C4-2B (cell line): Measurements from ENCODE around the gene PFKFB4.

Experiments
- ZFX ChIP-seq: fragments of 450-650 bp; IDR thresholded peaks from 2 replicates; pipeline ENCODE4 v1.6.1; 2017
- TF ChIP-seq, protein P1 (sequence below): fragments of 450-650 bp; conservative IDR thresholded peaks from 2 replicates; pipeline ENCODE4 v1.5.1; 2017; ENCODE audit warnings: mild to moderate bottlenecking

DNA sequence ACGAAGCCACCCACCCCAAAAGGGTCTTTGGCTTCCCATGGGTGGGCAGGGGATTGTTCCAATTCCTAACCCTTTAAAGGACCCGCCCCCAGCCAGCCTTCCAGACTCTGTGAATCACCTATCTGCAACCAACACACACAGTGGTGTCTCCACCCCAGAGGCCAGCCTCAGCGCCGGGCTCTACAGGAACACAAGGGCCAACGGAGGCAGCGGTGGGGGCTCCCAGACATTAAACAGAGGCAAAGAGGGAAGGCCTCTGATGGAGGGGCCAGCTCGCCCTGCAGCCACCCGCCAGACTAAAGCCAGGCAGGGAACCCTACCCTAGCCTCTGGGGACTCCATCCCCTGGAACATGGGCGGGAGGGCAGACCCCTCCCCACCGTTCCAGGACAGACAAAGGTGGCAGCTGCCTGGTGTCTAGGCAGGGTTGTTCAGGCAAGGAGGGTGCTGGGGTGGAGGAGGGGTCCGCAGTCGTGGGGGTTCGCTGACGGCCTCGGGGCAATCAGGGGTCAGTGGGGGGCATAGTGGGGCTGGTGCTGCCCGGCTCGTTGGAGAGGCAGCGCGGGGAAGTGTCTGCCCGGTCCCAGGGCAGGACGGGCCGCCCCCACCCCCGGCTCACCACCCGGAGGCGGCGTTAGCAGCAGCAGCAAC, 53.1 kb downstream of the PFKFB4 start:
- TF ChIP-seq, protein P1, sequence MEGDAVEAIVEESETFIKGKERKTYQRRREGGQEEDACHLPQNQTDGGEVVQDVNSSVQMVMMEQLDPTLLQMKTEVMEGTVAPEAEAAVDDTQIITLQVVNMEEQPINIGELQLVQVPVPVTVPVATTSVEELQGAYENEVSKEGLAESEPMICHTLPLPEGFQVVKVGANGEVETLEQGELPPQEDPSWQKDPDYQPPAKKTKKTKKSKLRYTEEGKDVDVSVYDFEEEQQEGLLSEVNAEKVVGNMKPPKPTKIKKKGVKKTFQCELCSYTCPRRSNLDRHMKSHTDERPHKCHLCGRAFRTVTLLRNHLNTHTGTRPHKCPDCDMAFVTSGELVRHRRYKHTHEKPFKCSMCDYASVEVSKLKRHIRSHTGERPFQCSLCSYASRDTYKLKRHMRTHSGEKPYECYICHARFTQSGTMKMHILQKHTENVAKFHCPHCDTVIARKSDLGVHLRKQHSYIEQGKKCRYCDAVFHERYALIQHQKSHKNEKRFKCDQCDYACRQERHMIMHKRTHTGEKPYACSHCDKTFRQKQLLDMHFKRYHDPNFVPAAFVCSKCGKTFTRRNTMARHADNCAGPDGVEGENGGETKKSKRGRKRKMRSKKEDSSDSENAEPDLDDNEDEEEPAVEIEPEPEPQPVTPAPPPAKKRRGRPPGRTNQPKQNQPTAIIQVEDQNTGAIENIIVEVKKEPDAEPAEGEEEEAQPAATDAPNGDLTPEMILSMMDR = no peak
- no peak for TF ChIP-seq ZFX
